ENCODE results near the gene MCTP2. TPM values are rescaled to one million over a fixed set of nuclear protein-coding genes. Genes with fewer than 3 reads are reported as not detected.

The MCTP2 gene
- total and polyA plus RNA-seq, 3 donors from 2014 or later, result 6.7 to 13.8 (median 7.6) TPM

GRCh38 chr15:94258246-94258645, 26.9 kb downstream of the MCTP2 start:
- H3K27me3 ChIP-seq, result no peaks in the 10 kb centered on the region
- H3K4me3 ChIP-seq, result no peak overlapping the region
- H3K36me3 ChIP-seq (ENCODE audit: low read depth, missing control alignments), result no peaks in the 10 kb centered on the region
- TF ChIP-seq POLR2A (IDR thresholded peaks at IDR 0.05) (no peak), CTCF (IDR thresholded peaks at IDR 0.05) (no peak)
- no peak overlapping the region for H3K27ac ChIP-seq
- H3K4me1 ChIP-seq, result no peaks in the 10 kb centered on the region
- 93 to 95% methylated on average over 2 of the region's 2 CpGs for WGBS, 2 donors
- intact Hi-C loops (cut with DNase I; ENCODE audit: low total_unique reads), result no loop called here
- H3K9me3 ChIP-seq, result no peaks in the 10 kb centered on the region
- DNase-seq, result no peak

GRCh38 chr15:94259121-94259751, 27.9 kb downstream of the MCTP2 start:
- 73 to 90% methylated on average over 1 of the region's 1 CpG for WGBS, 2 donors
- H3K36me3 ChIP-seq (ENCODE audit: low read depth, missing control alignments), result no peaks in the 10 kb centered on the region
- no peaks in the 10 kb centered on the region for H3K27me3 ChIP-seq
- no peak overlapping the region for H3K27ac ChIP-seq
- DNase-seq, result no peak
- no peaks in the 10 kb centered on the region for H3K9me3 ChIP-seq
- TF ChIP-seq CTCF (IDR thresholded peaks at IDR 0.05) (no peak), POLR2A (IDR thresholded peaks at IDR 0.05) (no peak)
- H3K4me1 ChIP-seq, result no peaks in the 10 kb centered on the region
- intact Hi-C loops (cut with DNase I; ENCODE audit: low total_unique reads), result no loop called here
- H3K4me3 ChIP-seq, result no peak overlapping the region

GRCh38 chr15:94259863-94260262, 28.5 kb downstream of the MCTP2 start:
- no peaks in the 10 kb centered on the region for H3K27me3 ChIP-seq
- no peak for TF ChIP-seq CTCF (IDR thresholded peaks at IDR 0.05)
- no peak for TF ChIP-seq POLR2A (IDR thresholded peaks at IDR 0.05)
- no peaks in the 10 kb centered on the region for H3K36me3 ChIP-seq (ENCODE audit: low read depth, missing control alignments)
- 70 to 81% methylated on average over 3 of the region's 3 CpGs for WGBS, 2 donors
- no peak for DNase-seq
- no peaks in the 10 kb centered on the region for H3K9me3 ChIP-seq
- intact Hi-C loops (cut with DNase I; ENCODE audit: low total_unique reads), result no loop called here
- H3K4me1 ChIP-seq, result no peaks in the 10 kb centered on the region
- H3K27ac ChIP-seq, result no peak overlapping the region
- no peak overlapping the region for H3K4me3 ChIP-seq

- WGBS, 2 donors, result 81 to 86% methylated on average over 1 of the region's 1 CpG
- Histone ChIP-seq H3K9me3 (no peaks in the 10 kb centered on the region), H3K4me1 (no peaks in the 10 kb centered on the region), H3K27me3 (no peaks in the 10 kb centered on the region), H3K36me3 (ENCODE audit: low read depth, missing control alignments) (no peaks in the 10 kb centered on the region), H3K4me3 (no peak overlapping the region), H3K27ac (no peak overlapping the region)
- intact Hi-C loops (cut with DNase I; ENCODE audit: low total_unique reads), result no loop called here
- TF ChIP-seq CTCF (IDR thresholded peaks at IDR 0.05) (no peak), POLR2A (IDR thresholded peaks at IDR 0.05) (no peak)
- no peak for DNase-seq
Measured at GRCh38 chr15:94262201-94262600, 30.8 kb downstream of the MCTP2 start.
